H9 (cell line): ENCODE data around the gene MED1. TPM values are rescaled to one million over a fixed set of nuclear protein-coding genes. Genes with fewer than 3 reads are reported as not detected.

Source experiments
- DNase-seq: peaks from one replicate; pipeline ENCODE4 v3.0.0-alpha.2; 2017
- H2AFZ ChIP-seq: one replicate; pipeline ENCODE4 v1.6.1; 2013; ENCODE audit warnings: mild to moderate bottlenecking, low read length, control low read depth, moderate library complexity
- H2AK5ac ChIP-seq: 2 replicates; pipeline ENCODE4 v1.6.1; 2013; ENCODE audit warnings: low read length, control low read depth, mixed read lengths; ENCODE audit not compliant: insufficient read length
- H2BK120ac ChIP-seq: one replicate; pipeline ENCODE4 v1.6.1; 2013; ENCODE audit warnings: low read depth, mild to moderate bottlenecking, low read length, control low read depth, inconsistent platforms; ENCODE audit not compliant: poor library complexity, severe bottlenecking
- H2BK12ac ChIP-seq: 2 replicates; pipeline ENCODE4 v1.6.1; 2013; ENCODE audit warnings: low read length, control low read depth, mixed read lengths, low read depth; ENCODE audit not compliant: insufficient read length
- H2BK15ac ChIP-seq: 2 replicates; pipeline ENCODE4 v1.6.1; 2013; ENCODE audit warnings: low read depth, low read length, control low read depth
- H2BK20ac ChIP-seq: one replicate; pipeline ENCODE4 v1.6.1; 2013; ENCODE audit warnings: low read depth, mild to moderate bottlenecking, low read length, control low read depth, inconsistent platforms; ENCODE audit not compliant: poor library complexity, severe bottlenecking
- H2BK5ac ChIP-seq: 2 replicates; pipeline ENCODE4 v1.6.1; 2013; ENCODE audit warnings: low read length, control low read depth, mixed read lengths; ENCODE audit not compliant: insufficient read length
- H3K14ac ChIP-seq: 2 replicates; pipeline ENCODE4 v1.6.1; 2013; ENCODE audit warnings: low read length, control low read depth; ENCODE audit not compliant: insufficient read depth
- H3K18ac ChIP-seq: 2 replicates; pipeline ENCODE4 v1.6.1; 2013; ENCODE audit warnings: low read depth, mild to moderate bottlenecking, mixed read lengths, low read length, control low read depth; ENCODE audit not compliant: insufficient read length
- H3K23ac ChIP-seq: 2 replicates; pipeline ENCODE4 v1.6.1; 2013; ENCODE audit warnings: low read length, control low read depth, mixed read lengths, low read depth; ENCODE audit not compliant: insufficient read length
- H3K23me2 ChIP-seq: 2 replicates; pipeline ENCODE4 v1.6.1; 2013; ENCODE audit warnings: low read depth, mild to moderate bottlenecking, mixed read lengths, low read length, control low read depth; ENCODE audit not compliant: insufficient read length, poor library complexity, severe bottlenecking
- H3K27ac ChIP-seq: 2 replicates; pipeline ENCODE4 v1.5.1; 2013; ENCODE audit warnings: low read length, control low read depth, mixed read lengths, low read depth; ENCODE audit not compliant: insufficient read length
- H3K27me3 ChIP-seq: 2 replicates; pipeline ENCODE4 v1.6.1; 2013; ENCODE audit warnings: low read length, control low read depth, inconsistent platforms; ENCODE audit not compliant: insufficient read depth
- H3K4ac ChIP-seq: 2 replicates; pipeline ENCODE4 v1.6.1; 2013; ENCODE audit warnings: low read depth, mild to moderate bottlenecking, control low read depth, inconsistent platforms, low read length, moderate library complexity
- H3K4me1 ChIP-seq: 2 replicates; pipeline ENCODE4 v1.6.1; 2013; ENCODE audit warnings: low read length, control low read depth, inconsistent platforms; ENCODE audit not compliant: insufficient read depth
- H3K4me2 ChIP-seq: 2 replicates; pipeline ENCODE4 v1.6.1; 2013; ENCODE audit warnings: low read length, control low read depth, mixed read lengths; ENCODE audit not compliant: insufficient read length, insufficient read depth
- H3K56ac ChIP-seq: 2 replicates; pipeline ENCODE4 v1.6.1; 2013; ENCODE audit warnings: low read depth, mild to moderate bottlenecking, mixed read lengths, low read length, control low read depth; ENCODE audit not compliant: insufficient read length
- H3K79me1 ChIP-seq: 2 replicates; pipeline ENCODE4 v1.6.1; 2013; ENCODE audit warnings: low read depth, mild to moderate bottlenecking, moderate library complexity, low read length, control low read depth, inconsistent platforms; ENCODE audit not compliant: insufficient read depth, poor library complexity, severe bottlenecking
- H3K79me2 ChIP-seq: 2 replicates; pipeline ENCODE4 v1.6.1; 2013; ENCODE audit warnings: low read length, control low read depth, inconsistent platforms; ENCODE audit not compliant: insufficient read depth
- H3K9ac ChIP-seq: 2 replicates; pipeline ENCODE4 v1.6.1; 2013; ENCODE audit warnings: low read length, control low read depth, mixed read lengths; ENCODE audit not compliant: insufficient read length; ENCODE audit errors: extremely low read depth
- H3K9me3 ChIP-seq: one replicate; pipeline ENCODE4 v1.6.1; 2013; ENCODE audit warnings: low read depth, low read length, inconsistent platforms; ENCODE audit not compliant: control insufficient read depth
- H3T11ph ChIP-seq: one replicate; pipeline ENCODE4 v1.6.1; 2013; ENCODE audit warnings: mild to moderate bottlenecking, low read length, control low read depth, inconsistent platforms
- H4K20me1 ChIP-seq: one replicate; pipeline ENCODE4 v1.6.1; 2013; ENCODE audit not compliant: control insufficient read depth, insufficient read length, insufficient read depth
- H4K5ac ChIP-seq: 2 replicates; pipeline ENCODE4 v1.6.1; 2013; ENCODE audit warnings: low read depth, mild to moderate bottlenecking, mixed read lengths, low read length, control low read depth; ENCODE audit not compliant: insufficient read length
- H4K8ac ChIP-seq: replicated peaks from 2 replicates; pipeline ENCODE4 v1.6.1; 2013; ENCODE audit warnings: low read length, control low read depth, mixed read lengths, low read depth; ENCODE audit not compliant: insufficient read length
- H4K91ac ChIP-seq: 2 replicates; pipeline ENCODE4 v1.6.1; 2013; ENCODE audit warnings: low read depth, mild to moderate bottlenecking, moderate library complexity, mixed read lengths, low read length, control low read depth; ENCODE audit not compliant: insufficient read length
- H3K27ac Mint-ChIP-seq, 3 experiments: 2 replicates in 2 of 3; 3 replicates in 1 of 3; pipeline ENCODE4 v1.8.0; 2020 to 2021; ENCODE audit warnings: mixed read lengths in 3 of 3, mild to moderate bottlenecking in 1 of 3, moderate library complexity in 1 of 3
- H3K27me3 Mint-ChIP-seq: 2 replicates; pipeline ENCODE4 v1.8.0; 2021; ENCODE audit warnings: low read depth, mild to moderate bottlenecking, moderate library complexity, mixed read lengths
- H3K36me3 Mint-ChIP-seq, 3 experiments: 2 replicates in 2 of 3; 3 replicates in 1 of 3; pipeline ENCODE4 v1.8.0; 2020 to 2021; ENCODE audit warnings: low read depth in 3 of 3, mixed read lengths in 3 of 3; ENCODE audit not compliant: insufficient read depth in 1 of 3
- H3K4me1 Mint-ChIP-seq, 2 experiments: 2 replicates each; pipeline ENCODE4 v1.8.0; 2020; ENCODE audit warnings: mixed read lengths in 2 of 2
- H3K4me3 Mint-ChIP-seq, 2 experiments: 2 replicates in 1 of 2; 3 replicates in 1 of 2; pipeline ENCODE4 v1.8.0; 2020 to 2021; ENCODE audit warnings: mild to moderate bottlenecking in 2 of 2, mixed read lengths in 2 of 2, moderate library complexity in 1 of 2
- H3K9me3 Mint-ChIP-seq, 2 experiments: 2 replicates in 1 of 2; 3 replicates in 1 of 2; pipeline ENCODE4 v1.8.0; 2020; ENCODE audit warnings: mild to moderate bottlenecking in 2 of 2, mixed read lengths in 2 of 2, moderate library complexity in 1 of 2
- WGBS: extraction: QIAGEN DNeasy Blood & Tissue Kit; methylation state at CpG from one replicate; pipeline ENCODE4 v1.1.7; 2013; ENCODE audit warnings: missing lambda C conversion rate, low lambda C conversion rate, mixed read lengths; ENCODE audit not compliant: insufficient read length; ENCODE audit errors: extremely low coverage; 5-methylcytosine and 5-hydroxymethylcytosine counted together
- total RNA-seq: library from RNA; stranded (reverse); gene quantifications from 2 replicates; pipeline ENCODE4 v1.2.1, GENCODE V29; 2021
- TF ChIP-seq, protein P1 (sequence below): fragments of 200-600 bp; sonication (generic); conservative IDR thresholded peaks from 3 replicates; pipeline ENCODE4 v1.8.0; 2021; ENCODE audit warnings: antibody characterized with exemption, mild to moderate bottlenecking

Gene MED1
- total RNA-seq, 1 experiment from 2014 or later, result 59.2 TPM

DNA sequence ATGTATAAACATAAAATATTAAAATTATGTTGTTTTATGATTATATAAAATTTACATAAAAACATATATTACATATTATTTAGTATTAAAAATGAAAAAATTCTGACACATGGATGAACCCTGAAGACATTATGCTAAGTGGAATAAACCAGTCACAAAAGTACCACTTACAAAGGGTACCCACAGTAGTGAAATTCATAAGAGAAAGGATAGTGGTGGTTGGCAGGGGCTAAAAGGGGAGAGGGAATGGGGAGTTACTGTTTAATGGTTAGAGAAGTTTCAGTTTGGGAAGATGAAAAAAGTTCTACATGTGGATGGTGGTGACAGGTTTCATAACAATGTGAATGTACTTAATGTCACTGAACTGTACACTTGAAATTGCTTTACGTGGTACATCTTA lies 91.1 kb downstream of the MED1 start:
- H3K27ac Mint-ChIP-seq, result no peak overlapping the region
- Histone ChIP-seq H3K9me3 (no peaks in the 10 kb centered on the region), H2BK5ac (no peak overlapping the region), H2BK20ac (no peak overlapping the region), H2BK15ac (no peak overlapping the region), H3K79me1 (no peaks in the 10 kb centered on the region), H3K23me2 (no peaks in the 10 kb centered on the region), H3K18ac (no peak overlapping the region), H3K9ac (no peak overlapping the region), H2BK120ac (no peak overlapping the region), H2AK5ac (no peak overlapping the region), H2BK12ac (no peak overlapping the region), H3K4ac (no peak overlapping the region), H4K20me1 (no peaks in the 10 kb centered on the region), H3K4me1 (no peaks in the 10 kb centered on the region), H3T11ph (no peak overlapping the region), H3K14ac (no peak overlapping the region), H3K23ac (no peak overlapping the region), H3K79me2 (no peaks in the 10 kb centered on the region; the same call in 1 of the 2 replicates), H2AFZ (no peak overlapping the region), H3K27me3 (no peaks in the 10 kb centered on the region), H4K5ac (no peak overlapping the region), H3K56ac (no peak overlapping the region), H4K91ac (no peak overlapping the region), H4K8ac (no peak overlapping the region), H3K4me2 (no peak overlapping the region), H3K27ac (no peak overlapping the region)
- peaks cover 6 to 7% of the 10 kb centered on the region in 2 experiments; a peak in 3 of 4 replicates for H3K4me1 Mint-ChIP-seq
- no peaks in the 10 kb centered on the region for H3K9me3 Mint-ChIP-seq
- WGBS, result no CpG with 5 or more reads among the region's 1 CpG
- no peaks in the 10 kb centered on the region for H3K27me3 Mint-ChIP-seq
- no peak overlapping the region for H3K4me3 Mint-ChIP-seq
- TF ChIP-seq, protein P1, sequence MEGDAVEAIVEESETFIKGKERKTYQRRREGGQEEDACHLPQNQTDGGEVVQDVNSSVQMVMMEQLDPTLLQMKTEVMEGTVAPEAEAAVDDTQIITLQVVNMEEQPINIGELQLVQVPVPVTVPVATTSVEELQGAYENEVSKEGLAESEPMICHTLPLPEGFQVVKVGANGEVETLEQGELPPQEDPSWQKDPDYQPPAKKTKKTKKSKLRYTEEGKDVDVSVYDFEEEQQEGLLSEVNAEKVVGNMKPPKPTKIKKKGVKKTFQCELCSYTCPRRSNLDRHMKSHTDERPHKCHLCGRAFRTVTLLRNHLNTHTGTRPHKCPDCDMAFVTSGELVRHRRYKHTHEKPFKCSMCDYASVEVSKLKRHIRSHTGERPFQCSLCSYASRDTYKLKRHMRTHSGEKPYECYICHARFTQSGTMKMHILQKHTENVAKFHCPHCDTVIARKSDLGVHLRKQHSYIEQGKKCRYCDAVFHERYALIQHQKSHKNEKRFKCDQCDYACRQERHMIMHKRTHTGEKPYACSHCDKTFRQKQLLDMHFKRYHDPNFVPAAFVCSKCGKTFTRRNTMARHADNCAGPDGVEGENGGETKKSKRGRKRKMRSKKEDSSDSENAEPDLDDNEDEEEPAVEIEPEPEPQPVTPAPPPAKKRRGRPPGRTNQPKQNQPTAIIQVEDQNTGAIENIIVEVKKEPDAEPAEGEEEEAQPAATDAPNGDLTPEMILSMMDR, result no peak
- DNase-seq, result no peak
- no peaks in the 10 kb centered on the region for H3K36me3 Mint-ChIP-seq
